Measurements from ENCODE around the gene HTR7.

HTR7 gene

GRCh38 chr10:90888387-90888786 is 30.5 kb upstream of the HTR7 start:
- H3K79me2 ChIP-seq (ENCODE audit: insufficient read depth, low read length): no peaks in the 10 kb centered on the region
- H3K9me2 ChIP-seq (replicated peaks; ENCODE audit: insufficient read depth, low read length): no peaks in the 10 kb centered on the region
- H3K4me3 ChIP-seq (ENCODE audit: insufficient read depth, low read length, poor library complexity, severe bottlenecking): no peak overlapping the region
- H3K27ac ChIP-seq (ENCODE audit: low read depth, low read length): no peak overlapping the region
- no peak for TF ChIP-seq EZH2phosphoT487 (conservative IDR thresholded peaks at IDR 0.05; ENCODE audit: low read length)
- no peak for TF ChIP-seq CTCF (IDR thresholded peaks at IDR 0.05; ENCODE audit: insufficient read depth, low read length, poor library complexity, severe bottlenecking)
- H3K36me3 ChIP-seq (ENCODE audit: low read length): peaks cover 24% of the 10 kb centered on the region; the same call in 1 of the 2 replicates
- no peaks in the 10 kb centered on the region for H3F3A ChIP-seq (ENCODE audit: insufficient read depth)
- no peak overlapping the region for H3K4me2 ChIP-seq (ENCODE audit: low read depth, low read length, poor library complexity, severe bottlenecking)
- H4K20me1 ChIP-seq (ENCODE audit: low read depth, low read length): no peaks in the 10 kb centered on the region
- no peaks in the 10 kb centered on the region for H3K9me3 ChIP-seq (ENCODE audit: insufficient read depth, low read length)
- H2AFZ ChIP-seq (ENCODE audit: low read depth, low read length, severe bottlenecking): no peak overlapping the region
- H3K27me3 ChIP-seq (ENCODE audit: low read length): no peaks in the 10 kb centered on the region
- H3K9ac ChIP-seq (ENCODE audit: low read length): no peak overlapping the region

- Histone ChIP-seq H3K36me3 (ENCODE audit: low read length) (peaks cover 20% of the 10 kb centered on the region; the same call in 1 of the 2 replicates), H4K20me1 (ENCODE audit: low read depth, low read length) (no peaks in the 10 kb centered on the region), H3F3A (ENCODE audit: insufficient read depth) (no peaks in the 10 kb centered on the region), H3K27ac (ENCODE audit: low read depth, low read length) (no peak overlapping the region), H3K9me2 (replicated peaks; ENCODE audit: insufficient read depth, low read length) (no peaks in the 10 kb centered on the region), H3K27me3 (ENCODE audit: low read length) (no peaks in the 10 kb centered on the region), H3K4me2 (ENCODE audit: low read depth, low read length, poor library complexity, severe bottlenecking) (no peak overlapping the region), H3K4me3 (ENCODE audit: insufficient read depth, low read length, poor library complexity, severe bottlenecking) (no peak overlapping the region), H3K9me3 (ENCODE audit: insufficient read depth, low read length) (no peaks in the 10 kb centered on the region), H3K79me2 (ENCODE audit: insufficient read depth, low read length) (no peaks in the 10 kb centered on the region), H3K9ac (ENCODE audit: low read length) (no peak overlapping the region), H2AFZ (ENCODE audit: low read depth, low read length, severe bottlenecking) (no peak overlapping the region)
- TF ChIP-seq EZH2phosphoT487 (conservative IDR thresholded peaks at IDR 0.05; ENCODE audit: low read length) (no peak), CTCF (IDR thresholded peaks at IDR 0.05; ENCODE audit: insufficient read depth, low read length, poor library complexity, severe bottlenecking) (no peak)
Observed at GRCh38 chr10:90887555-90887954, 29.7 kb upstream of the HTR7 start.

GRCh38 chr10:90885176-90885575 is 27.3 kb upstream of the HTR7 start:
- no peaks in the 10 kb centered on the region for H3K9me2 ChIP-seq (replicated peaks; ENCODE audit: insufficient read depth, low read length)
- no peaks in the 10 kb centered on the region for H4K20me1 ChIP-seq (ENCODE audit: low read depth, low read length)
- no peak overlapping the region for H3K9ac ChIP-seq (ENCODE audit: low read length)
- no peak overlapping the region for H3K4me3 ChIP-seq (ENCODE audit: insufficient read depth, low read length, poor library complexity, severe bottlenecking)
- no peaks in the 10 kb centered on the region for H3F3A ChIP-seq (ENCODE audit: insufficient read depth)
- H3K79me2 ChIP-seq (ENCODE audit: insufficient read depth, low read length): no peaks in the 10 kb centered on the region
- H2AFZ ChIP-seq (ENCODE audit: low read depth, low read length, severe bottlenecking): no peak overlapping the region
- H3K27ac ChIP-seq (ENCODE audit: low read depth, low read length): no peak overlapping the region
- peaks cover 21% of the 10 kb centered on the region; the same call in 1 of the 2 replicates for H3K36me3 ChIP-seq (ENCODE audit: low read length)
- no peaks in the 10 kb centered on the region for H3K9me3 ChIP-seq (ENCODE audit: insufficient read depth, low read length)
- no peak overlapping the region for H3K4me2 ChIP-seq (ENCODE audit: low read depth, low read length, poor library complexity, severe bottlenecking)
- no peak for TF ChIP-seq EZH2phosphoT487 (conservative IDR thresholded peaks at IDR 0.05; ENCODE audit: low read length)
- no peak for TF ChIP-seq CTCF (IDR thresholded peaks at IDR 0.05; ENCODE audit: insufficient read depth, low read length, poor library complexity, severe bottlenecking)
- no peaks in the 10 kb centered on the region for H3K27me3 ChIP-seq (ENCODE audit: low read length)

All from SU-DHL-6 (cell line).